PC-3 (cell line): ENCODE data around the gene CEND1.

ENCODE experiments used
- CTCF ChIP-seq: fragments of 300-600 bp; sonication (generic); conservative IDR thresholded peaks from 2 replicates; pipeline ENCODE4 v1.5.1; 2017; ENCODE audit warnings: antibody characterized with exemption, low read depth, mild to moderate bottlenecking, low read length
- EZH2 ChIP-seq: fragments of 300-600 bp; sonication (generic); IDR thresholded peaks from one replicate; pipeline ENCODE4 v1.6.1; 2017; ENCODE audit warnings: antibody characterized with exemption, mild to moderate bottlenecking, low read length; ENCODE audit not compliant: unreplicated experiment

GRCh38 chr11:770642-771616 is 19.0 kb downstream of the CEND1 start:
- TF ChIP-seq CTCF (no peak), EZH2 (no peak)
